ENCODE results near the gene CLDN18.
A peak's percentile ranks its signal among the peaks of the same experiment; 100 is the strongest.

CLDN18 gene

GRCh38 chr3:138082992-138083386, 73.0 kb downstream of the CLDN18 start:
- no peak overlapping the region for H3K9ac ChIP-seq (ENCODE audit: low read length)
- peak overlapping the region; percentile 19 for H3K27ac ChIP-seq (ENCODE audit: low read depth, low read length)
- peaks cover 53% of the 10 kb centered on the region for H3K36me3 ChIP-seq (ENCODE audit: insufficient read depth, low read length)
- no peaks in the 10 kb centered on the region for H3K27me3 ChIP-seq (ENCODE audit: control insufficient read depth in 1 of 2, insufficient read depth in 2 of 2, low read length in 2 of 2)
- H3K4me1 ChIP-seq (ENCODE audit: insufficient read depth, low read length) = no peaks in the 10 kb centered on the region
- no peak overlapping the region for H3K4me3 ChIP-seq (ENCODE audit: low read depth in 1 of 2, low read length in 2 of 2)
- H3K9me3 ChIP-seq (ENCODE audit: low read length) = no peaks in the 10 kb centered on the region
